SK-N-MC (cell line): ENCODE data around the gene SHISA8.

Source experiments
- EZH2 ChIP-seq: fragments of 200-600 bp; sonication (generic); IDR thresholded peaks from one replicate; pipeline ENCODE4 v1.6.1; 2017; ENCODE audit warnings: antibody characterized with exemption
- POLR2AphosphoS5 ChIP-seq: IDR thresholded peaks from 2 replicates; pipeline ENCODE4 v1.6.1; 2012; ENCODE audit warnings: mild to moderate bottlenecking, low read depth, low read length, borderline replicate concordance

DNA sequence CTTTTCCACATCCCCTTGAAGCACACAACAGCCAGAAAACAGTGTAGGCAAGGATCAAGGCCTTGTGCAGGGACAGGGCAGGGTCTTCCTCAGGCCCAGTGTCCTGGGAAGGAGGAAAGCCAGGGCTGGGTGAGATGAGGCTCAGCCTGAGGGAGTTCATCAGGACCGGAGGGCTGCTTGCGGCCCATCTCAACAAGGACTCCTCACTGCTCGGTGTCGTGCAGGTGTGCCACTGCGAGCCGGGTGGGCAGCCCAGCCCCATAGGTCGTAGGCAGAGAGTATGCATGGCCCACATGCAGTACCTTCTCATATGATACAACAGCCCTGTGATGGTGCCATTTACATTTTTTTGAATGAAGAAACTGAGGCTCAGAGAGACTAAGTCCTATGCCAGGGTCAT lies 12.9 kb downstream of the SHISA8 start:
- TF ChIP-seq POLR2AphosphoS5 (no peak), EZH2 (no peak)
